ENCODE results near the gene EHBP1.

Gene EHBP1

GRCh38 chr2:62824388-62824787 lies 118.9 kb downstream of the EHBP1 start (continued):
- no peak for TF ChIP-seq PRDM2 (tag by site-specific recombination; IDR thresholded peaks at IDR 0.05; ENCODE audit: borderline replicate concordance)
- no peak for TF ChIP-seq ZNF830 (tag by site-specific recombination; IDR thresholded peaks at IDR 0.05; ENCODE audit: low read depth)
- no peak for TF ChIP-seq ZNF155 (tag by site-specific recombination; IDR thresholded peaks at IDR 0.05)
- TF ChIP-seq CTCF (tag by site-specific recombination; IDR thresholded peaks at IDR 0.05) = no peak
- TF ChIP-seq ZSCAN18 (tag by site-specific recombination; IDR thresholded peaks at IDR 0.05) = no peak

- Histone ChIP-seq H3K4me3 (ENCODE audit: low read depth, low read length) (no peak overlapping the region), H3K36me3 (ENCODE audit: control insufficient read depth in 2 of 2, insufficient read depth in 1 of 2, low read length in 2 of 2) (peaks cover 8 to 15% of the 10 kb centered on the region in 2 experiments; a peak in 2 of 3 replicates), H3K9me3 (ENCODE audit: control insufficient read depth, insufficient read depth, low read depth, low read length) (no peaks in the 10 kb centered on the region), H3K4me1 (ENCODE audit: control insufficient read depth, insufficient read depth, low read length) (no peaks in the 10 kb centered on the region), H3K27ac (ENCODE audit: extremely low read depth, low read depth, low read length) (no peak overlapping the region)
- ChIA-PET POLR2A (no interaction called here), CTCF (no interaction called here)
- TF ChIP-seq ZNF335 (tag by site-specific recombination; conservative IDR thresholded peaks at IDR 0.05) (no peak), ZNF624 (tag by site-specific recombination; IDR thresholded peaks at IDR 0.05) (no peak), ZIC2 (tag by site-specific recombination; IDR thresholded peaks at IDR 0.05) (no peak), REST (tag by site-specific recombination; IDR thresholded peaks at IDR 0.05) (no peak), ZNF664 (tag by site-specific recombination; IDR thresholded peaks at IDR 0.05) (no peak), ZNF184 (tag by site-specific recombination; IDR thresholded peaks at IDR 0.05) (no peak), ZNF544 (tag by site-specific recombination; IDR thresholded peaks at IDR 0.05) (no peak), ZNF112 (tag by site-specific recombination; IDR thresholded peaks at IDR 0.05) (no peak)
Measured at GRCh38 chr2:62826141-62826540, 120.6 kb downstream of the EHBP1 start.
